Measurements from ENCODE around the gene ARMC7.

ARMC7 gene

GRCh38 chr17:75099881-75100595 is 9.7 kb upstream of the ARMC7 start:
- no peak for TF ChIP-seq CTCF (IDR thresholded peaks at IDR 0.05; ENCODE audit: borderline replicate concordance, control extremely low read depth, extremely low read depth, insufficient read depth, missing control alignments)

GRCh38 chr17:75102385-75102821 is 7.4 kb upstream of the ARMC7 start:
- TF ChIP-seq CTCF (IDR thresholded peaks at IDR 0.05; ENCODE audit: borderline replicate concordance, control extremely low read depth, extremely low read depth, insufficient read depth, missing control alignments) = no peak
- in situ Hi-C loops (cut with MboI; ENCODE audit: low sequenced_read_pairs, unreplicated experiment) = no loop called here
- peak; percentile 62 for DNase-seq (ENCODE audit: low spot score)

More at GRCh38 chr17:75099881-75100595, 9.7 kb upstream of the ARMC7 start:
- in situ Hi-C loops (cut with MboI; ENCODE audit: low sequenced_read_pairs, unreplicated experiment) = no loop called here
- DNase-seq (ENCODE audit: low spot score) = no peak

DNA sequence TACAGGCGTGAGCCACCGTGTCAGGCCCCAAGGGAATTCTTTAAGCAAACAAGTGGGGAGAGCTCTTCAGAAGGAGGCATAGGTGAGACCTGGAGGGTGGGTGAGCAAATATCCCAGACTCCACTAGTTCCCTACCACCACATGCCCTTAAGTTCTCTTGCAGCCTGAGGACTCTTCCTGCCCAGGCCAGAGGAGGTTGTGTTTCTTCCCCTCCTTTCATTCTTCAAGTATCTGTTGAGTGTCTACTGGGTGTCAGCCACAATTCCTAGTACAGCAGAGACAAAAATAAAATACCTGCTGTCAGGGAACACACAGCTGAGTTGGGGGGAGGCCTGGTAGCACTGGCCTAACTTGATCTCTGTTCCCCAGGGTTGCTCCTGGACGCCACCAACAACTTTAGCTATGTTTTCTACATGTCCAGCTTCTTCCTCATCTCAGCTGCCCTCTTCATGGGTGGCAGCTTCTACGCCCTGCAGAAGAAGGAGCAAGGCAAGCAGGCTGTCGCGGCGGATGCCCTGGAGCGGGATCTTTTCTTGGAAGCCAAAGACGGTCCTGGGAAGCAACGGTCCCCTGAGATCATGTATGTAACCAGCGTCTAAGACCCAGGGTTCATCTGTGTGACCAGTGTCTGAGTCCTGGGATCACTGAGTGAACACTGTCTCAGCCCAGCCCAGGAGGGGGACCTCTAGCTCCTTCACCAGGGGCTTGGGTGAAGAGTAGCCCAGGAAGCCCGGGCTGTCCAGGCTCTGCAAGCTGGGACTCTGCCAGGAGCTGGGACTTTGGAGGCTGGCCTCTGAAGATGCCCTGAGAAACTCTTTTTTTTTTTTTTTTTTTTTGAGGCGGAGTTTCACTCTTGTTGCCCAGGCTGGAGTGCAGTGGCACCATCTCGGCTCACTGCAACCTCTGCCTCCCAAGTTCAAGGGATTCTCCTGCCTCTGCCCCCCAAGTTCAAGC is 5.9 kb upstream of the ARMC7 start:
- in situ Hi-C loops (cut with MboI; ENCODE audit: low sequenced_read_pairs, unreplicated experiment) = no loop called here
- DNase-seq (ENCODE audit: low spot score) = no peak
- TF ChIP-seq CTCF (IDR thresholded peaks at IDR 0.05; ENCODE audit: borderline replicate concordance, control extremely low read depth, extremely low read depth, insufficient read depth, missing control alignments) = no peak

DNA sequence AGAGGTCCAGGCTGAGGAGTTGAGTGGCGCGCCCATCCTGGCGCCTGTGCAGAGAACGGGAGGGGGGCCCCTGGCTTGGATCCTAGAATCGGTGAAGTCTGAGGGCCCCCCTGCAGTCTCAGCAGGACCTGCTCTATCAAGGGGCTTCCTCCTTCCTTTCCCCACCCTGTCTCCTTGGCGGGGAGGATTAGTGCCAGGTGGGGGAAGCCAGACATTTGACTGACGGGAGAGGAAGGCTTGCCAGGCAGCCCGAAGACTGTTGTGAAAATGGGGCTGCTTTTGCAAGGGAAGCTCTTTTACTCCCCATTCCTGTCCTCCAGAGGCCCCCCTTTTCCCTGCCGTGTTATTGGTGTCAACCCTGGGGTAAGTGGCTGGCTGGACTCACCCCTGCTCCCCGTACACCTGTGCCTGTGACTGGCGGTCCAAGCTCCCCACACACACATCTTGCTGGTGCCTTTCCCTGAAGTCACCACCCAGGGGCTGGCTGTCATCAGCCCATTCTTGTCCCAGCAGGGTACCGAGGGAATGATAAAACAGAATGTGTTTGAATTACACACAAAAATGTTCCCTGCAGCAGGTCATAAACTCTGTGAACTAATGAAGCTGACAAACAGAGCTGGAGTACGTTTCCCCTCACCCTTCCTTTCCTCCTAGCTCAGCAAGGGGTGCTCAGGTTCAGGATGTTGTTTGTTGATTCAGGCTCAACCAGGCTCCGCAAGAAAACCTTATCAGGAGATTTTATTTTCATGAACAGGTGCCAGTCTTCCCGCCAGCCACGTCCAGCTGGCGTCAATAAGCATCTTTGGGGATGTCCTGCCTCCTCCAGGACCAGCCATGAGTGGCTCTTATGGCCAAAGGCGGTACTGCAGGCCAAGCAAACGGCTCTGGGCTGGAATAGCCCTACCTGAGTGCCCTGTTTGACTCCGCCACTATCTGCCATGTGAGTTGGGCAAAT is 4.4 kb upstream of the ARMC7 start:
- in situ Hi-C loops (cut with MboI; ENCODE audit: low sequenced_read_pairs, unreplicated experiment) = no loop called here
- TF ChIP-seq CTCF (IDR thresholded peaks at IDR 0.05; ENCODE audit: borderline replicate concordance, control extremely low read depth, extremely low read depth, insufficient read depth, missing control alignments) = peak; percentile 51
- peak; percentile 76 for DNase-seq (ENCODE audit: low spot score)

DNA sequence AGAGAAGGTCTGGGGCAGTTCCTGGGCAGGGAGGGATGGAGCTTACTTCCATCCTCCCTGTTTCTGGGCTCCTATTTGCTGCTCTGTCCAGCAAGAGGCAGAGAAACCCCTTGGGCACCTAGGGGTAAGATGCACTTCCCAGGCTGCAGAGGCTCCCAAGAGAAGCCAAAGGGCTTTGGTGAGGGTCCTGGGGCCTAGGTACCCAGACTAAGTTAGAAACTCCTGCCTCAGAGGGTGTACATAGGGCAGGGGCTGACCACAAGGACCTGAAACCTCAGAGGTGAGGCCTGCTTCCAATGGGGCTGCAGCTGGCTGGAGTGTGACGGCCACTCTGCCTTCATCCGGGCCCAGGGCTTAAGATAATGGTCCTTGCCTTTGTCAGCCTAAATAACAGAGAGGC is 1.6 kb upstream of the ARMC7 start:
- in situ Hi-C loops (cut with MboI; ENCODE audit: low sequenced_read_pairs, unreplicated experiment) = no loop called here
- no peak for TF ChIP-seq CTCF (IDR thresholded peaks at IDR 0.05; ENCODE audit: borderline replicate concordance, control extremely low read depth, extremely low read depth, insufficient read depth, missing control alignments)
- no peak for DNase-seq (ENCODE audit: low spot score)

GRCh38 chr17:75109046-75109406 is 743 bp upstream of the ARMC7 start:
- no peak for DNase-seq (ENCODE audit: low spot score)
- in situ Hi-C loops (cut with MboI; ENCODE audit: low sequenced_read_pairs, unreplicated experiment) = no loop called here
- no peak for TF ChIP-seq CTCF (IDR thresholded peaks at IDR 0.05; ENCODE audit: borderline replicate concordance, control extremely low read depth, extremely low read depth, insufficient read depth, missing control alignments)

All from GM13976 (cell line).